Keratinocyte (primary cell): Measurements from ENCODE around the gene TANC2. TPM values are rescaled to one million over a fixed set of nuclear protein-coding genes. Genes with fewer than 3 reads are reported as not detected.

Source experiments
- DNase-seq: peaks from one replicate; pipeline ENCODE4 v3.0.0-alpha.2; 2011; ENCODE audit warnings: low read depth, missing footprints, low spot score
- FAIRE-seq: peaks from 2 replicates; lab custom pipeline; 2011; peaks lifted over from hg19 to GRCh38; lab: Jason Lieb, UNC
- H2AFZ ChIP-seq: 2 replicates; pipeline ENCODE4 v1.6.0; 2012; ENCODE audit warnings: low read length, control low read depth, inconsistent platforms; ENCODE audit not compliant: control insufficient read depth
- H3K27ac ChIP-seq: 2 replicates; pipeline ENCODE4 v1.5.1; 2011; ENCODE audit warnings: low read length; ENCODE audit not compliant: control insufficient read depth, insufficient read depth
- H3K27me3 ChIP-seq: 3 replicates; pipeline ENCODE4 v1.6.0; 2011; ENCODE audit warnings: low read length; ENCODE audit not compliant: control insufficient read depth, insufficient read depth; ENCODE audit errors: extremely low read depth
- H3K36me3 ChIP-seq, 2 experiments: 2 replicates in 1 of 2; 3 replicates in 1 of 2; pipeline ENCODE4 v1.5.1; 2011; ENCODE audit warnings: low read length in 2 of 2, mild to moderate bottlenecking in 1 of 2; ENCODE audit not compliant: control insufficient read depth in 2 of 2, insufficient read depth in 2 of 2; ENCODE audit errors: extremely low read depth in 1 of 2
- H3K4me1 ChIP-seq: 3 replicates; pipeline ENCODE4 v1.5.1; 2011; ENCODE audit warnings: low read length; ENCODE audit not compliant: control insufficient read depth, insufficient read depth; ENCODE audit errors: extremely low read depth
- H3K4me2 ChIP-seq: 3 replicates; pipeline ENCODE4 v1.6.0; 2011; ENCODE audit warnings: low read depth, low read length; ENCODE audit not compliant: control insufficient read depth, insufficient read depth; ENCODE audit errors: extremely low read depth
- H3K4me3 ChIP-seq, 3 experiments: fragments of 200-600 bp in 1 of 3; sonication (generic) in 1 of 3; 2 replicates in 2 of 3; 3 replicates in 1 of 3; pipeline ENCODE4 v1.5.1; 2011 to 2016; ENCODE audit warnings: low read length in 3 of 3, mild to moderate bottlenecking in 3 of 3, control low read depth in 2 of 3, inconsistent platforms in 1 of 3, low read depth in 1 of 3, mixed read lengths in 1 of 3, mixed run types in 1 of 3, moderate library complexity in 1 of 3; ENCODE audit not compliant: control insufficient read depth in 2 of 3, insufficient read depth in 2 of 3; ENCODE audit errors: extremely low read depth in 1 of 3
- H3K79me2 ChIP-seq: 2 replicates; pipeline ENCODE4 v1.6.0; 2012; ENCODE audit warnings: low read length; ENCODE audit not compliant: control insufficient read depth, insufficient read depth
- H3K9ac ChIP-seq: 3 replicates; pipeline ENCODE4 v1.6.0; 2011; ENCODE audit warnings: low read length; ENCODE audit not compliant: control insufficient read depth, insufficient read depth; ENCODE audit errors: extremely low read depth
- H3K9me1 ChIP-seq: 3 replicates; pipeline ENCODE4 v1.6.0; 2011; ENCODE audit warnings: low read length; ENCODE audit not compliant: control insufficient read depth, insufficient read depth; ENCODE audit errors: extremely low read depth
- H3K9me3 ChIP-seq: 2 replicates; pipeline ENCODE4 v1.5.1; 2012; ENCODE audit warnings: low read depth, low read length; ENCODE audit not compliant: control insufficient read depth
- H4K20me1 ChIP-seq: 3 replicates; pipeline ENCODE4 v1.6.0; 2011; ENCODE audit warnings: low read length; ENCODE audit not compliant: control insufficient read depth, insufficient read depth; ENCODE audit errors: extremely low read depth
- CTCF ChIP-seq, 3 experiments: IDR thresholded peaks in 1 of 3; conservative IDR thresholded peaks in 1 of 3; optimal IDR thresholded peaks in 1 of 3; 2 replicates in 2 of 3; 3 replicates in 1 of 3; pipeline versions ENCODE3 to v1.5.1; 2011; ENCODE audit warnings: low read length in 3 of 3, mild to moderate bottlenecking in 3 of 3, moderate library complexity in 2 of 3, control low read depth in 1 of 3, inconsistent platforms in 1 of 3; ENCODE audit not compliant: insufficient read depth in 2 of 3; ENCODE audit errors: extremely low read depth in 1 of 3
- EZH2 ChIP-seq: IDR thresholded peaks from one replicate; pipeline ENCODE4 v1.6.1; 2012; ENCODE audit warnings: inconsistent platforms, mild to moderate bottlenecking, low read length, moderate library complexity
- dilution Hi-C: fragments of 300-500 bp; cut with MboI; formaldehyde crosslinking; loops from one replicate; pipeline ENCODE4 v1.7.0; 2020; ENCODE audit warnings: low sequenced_read_pairs; ENCODE audit not compliant: extremely low pct_ligation_motif_present
- polyA plus RNA-seq, 5 experiments: library from polyadenylated mRNA; depleted of rRNA in 3 of 5; stranded (reverse) in 3 of 5; stranded (forward) in 1 of 5; unstranded in 1 of 5; fragments of >200 nt; gene quantifications; 1 replicate in 1 of 5; 2 replicates in 3 of 5; 3 replicates in 1 of 5; pipeline versions ENCODE4 v1.2.1 to v1.2.3, GENCODE V29; 2011 to 2012; ENCODE audit warnings: missing spikeins in 2 of 5, low read depth in 1 of 5, low replicate concordance in 1 of 5

Gene TANC2
- polyA plus RNA-seq, 1 donor (not counting 4 experiments of a cell fraction or from before 2014, with no cell fraction given) = 22.4 TPM

DNA sequence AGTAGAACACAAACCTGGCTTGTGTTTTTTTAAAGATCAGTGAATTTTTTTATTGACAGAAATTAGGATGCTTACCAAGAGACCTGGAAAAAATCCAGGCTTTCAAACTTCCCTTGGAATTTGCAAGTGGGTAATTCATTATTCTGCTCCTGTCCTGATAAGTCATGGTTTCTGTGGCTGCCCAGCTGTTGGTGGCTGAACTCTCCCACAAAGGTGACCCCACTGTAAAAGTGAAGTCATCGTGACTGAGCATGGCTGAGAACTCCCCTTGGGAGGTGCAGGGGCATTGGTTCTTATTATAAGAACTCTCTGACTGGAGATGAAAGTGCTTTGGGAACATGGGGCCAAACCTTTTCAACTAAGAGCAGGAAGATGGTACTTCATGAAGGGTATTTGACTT, 46.6 kb upstream of the TANC2 start:
- TF ChIP-seq EZH2 (no peak), CTCF (optimal IDR thresholded peaks at IDR 0.05 in 1 of 3, IDR thresholded peaks at IDR 0.05 in 1 of 3, conservative IDR thresholded peaks at IDR 0.05 in 1 of 3; ENCODE audit: extremely low read depth in 1 of 3, insufficient read depth in 2 of 3, low read length in 3 of 3) (no peak)
- no peak overlapping the region for H3K9ac ChIP-seq
- FAIRE-seq (no peak), DNase-seq (no peak)
- H3K79me2 ChIP-seq = no peaks in the 10 kb centered on the region
- H4K20me1 ChIP-seq = no peaks in the 10 kb centered on the region
- H2AFZ ChIP-seq = no peak overlapping the region
- no peaks in the 10 kb centered on the region for H3K36me3 ChIP-seq
- no peaks in the 10 kb centered on the region for H3K9me1 ChIP-seq
- no peak overlapping the region for H3K4me3 ChIP-seq
- dilution Hi-C loops = no loop called here
- H3K4me2 ChIP-seq = no peak overlapping the region
- no peaks in the 10 kb centered on the region for H3K4me1 ChIP-seq
- no peaks in the 10 kb centered on the region for H3K27me3 ChIP-seq
- H3K27ac ChIP-seq = no peak overlapping the region
- H3K9me3 ChIP-seq = no peaks in the 10 kb centered on the region

GRCh38 chr17:62920300-62920699, 45.7 kb upstream of the TANC2 start:
- Histone ChIP-seq H3K9me1 (no peaks in the 10 kb centered on the region), H3K4me3 (no peak overlapping the region), H3K27me3 (no peaks in the 10 kb centered on the region), H3K36me3 (no peaks in the 10 kb centered on the region), H3K9me3 (no peaks in the 10 kb centered on the region), H3K4me1 (no peaks in the 10 kb centered on the region), H3K4me2 (no peak overlapping the region), H3K9ac (no peak overlapping the region), H3K79me2 (no peaks in the 10 kb centered on the region), H3K27ac (no peak overlapping the region), H2AFZ (no peak overlapping the region), H4K20me1 (no peaks in the 10 kb centered on the region)
- dilution Hi-C loops = no loop called here
- no peak for FAIRE-seq
- no peak for TF ChIP-seq CTCF (optimal IDR thresholded peaks at IDR 0.05 in 1 of 3, IDR thresholded peaks at IDR 0.05 in 1 of 3, conservative IDR thresholded peaks at IDR 0.05 in 1 of 3; ENCODE audit: extremely low read depth in 1 of 3, insufficient read depth in 2 of 3, low read length in 3 of 3)
- TF ChIP-seq EZH2 = no peak
- DNase-seq = no peak
